IMR-90 (cell line): ENCODE data around the gene OR2V2. TPM values are rescaled to one million over a fixed set of nuclear protein-coding genes. Genes with fewer than 3 reads are reported as not detected.
A peak's percentile ranks its signal among the peaks of the same experiment; 100 is the strongest.

Source experiments
- ATAC-seq: fragments of 200-7000 bp; cut with Tn5 transposase; 2 replicates; pipeline ENCODE4 v1.9.1; 2020; ENCODE audit warnings: low read depth, mild to moderate bottlenecking, moderate library complexity
- BruUV-seq: library from RNA; stranded (reverse); fragments of 400-500 nt; replicated peaks from 2 replicates; lab custom pipeline; 2021; lab: Mats Ljungman, UMichigan
- CTCF ChIA-PET: fragments of 300-600 bp; formaldehyde crosslinking; extraction: SDS; loops from one replicate; lab custom pipeline; 2021; ENCODE audit warnings: antibody characterized with exemption; lab: Yijun Ruan, JAX
- POLR2A ChIA-PET: fragments of 300-600 bp; sonication (Branson Sonifier 250); formaldehyde crosslinking; loops from one replicate; lab custom pipeline; 2022; ENCODE audit warnings: antibody characterized with exemption; ENCODE audit not compliant: unreplicated experiment; lab: Charles Lee
- DNase-seq: peaks from one replicate; pipeline ENCODE4 v3.0.0; 2013
- H2AFZ ChIP-seq: replicated peaks from 2 replicates; pipeline ENCODE3; 2013; ENCODE audit warnings: low read length, mild to moderate bottlenecking; ENCODE audit not compliant: poor library complexity
- H2AK5ac ChIP-seq: 2 replicates; pipeline ENCODE4 v1.6.1; 2013; ENCODE audit warnings: low read depth, low read length, inconsistent platforms
- H2AK9ac ChIP-seq: replicated peaks from 2 replicates; pipeline ENCODE3; 2013; ENCODE audit warnings: mild to moderate bottlenecking, low read depth, low read length, moderate library complexity; ENCODE audit not compliant: poor library complexity
- H2BK120ac ChIP-seq: 2 replicates; pipeline ENCODE4 v1.6.1; 2013; ENCODE audit warnings: low read depth, low read length, inconsistent platforms
- H2BK15ac ChIP-seq: 3 replicates; pipeline ENCODE4 v1.6.1; 2013; ENCODE audit warnings: low read depth, low read length, inconsistent platforms
- H2BK20ac ChIP-seq: 2 replicates; pipeline ENCODE4 v1.6.1; 2013; ENCODE audit warnings: low read depth, mild to moderate bottlenecking, inconsistent platforms, low read length, moderate library complexity
- H2BK5ac ChIP-seq: 2 replicates; pipeline ENCODE4 v1.6.1; 2013; ENCODE audit warnings: mild to moderate bottlenecking, low read depth, low read length, inconsistent platforms; ENCODE audit not compliant: poor library complexity, severe bottlenecking
- H3K14ac ChIP-seq: replicated peaks from 2 replicates; pipeline ENCODE4 v1.6.1; 2013; ENCODE audit warnings: low read depth, low read length, inconsistent platforms
- H3K18ac ChIP-seq: 2 replicates; pipeline ENCODE4 v1.6.1; 2013; ENCODE audit warnings: low read depth, low read length, control low read depth
- H3K23ac ChIP-seq: 2 replicates; pipeline ENCODE4 v1.6.1; 2013; ENCODE audit warnings: low read depth, low read length, inconsistent platforms
- H3K27ac ChIP-seq: 2 replicates; pipeline ENCODE4 v1.5.1; 2013; ENCODE audit warnings: mild to moderate bottlenecking, control low read depth, low read length; ENCODE audit not compliant: insufficient read depth
- H3K27me3 ChIP-seq: 2 replicates; pipeline ENCODE4 v1.6.1; 2013; ENCODE audit warnings: low read length; ENCODE audit not compliant: control insufficient read depth, insufficient read depth
- H3K36me3 ChIP-seq: 2 replicates; pipeline ENCODE4 v1.6.1; 2013; ENCODE audit warnings: low read length, mixed read lengths; ENCODE audit not compliant: control insufficient read depth, insufficient read depth
- H3K4ac ChIP-seq: 2 replicates; pipeline ENCODE4 v1.6.1; 2013; ENCODE audit warnings: low read depth, low read length, inconsistent platforms
- H3K4me1 ChIP-seq: 2 replicates; pipeline ENCODE4 v1.6.1; 2013; ENCODE audit warnings: low read length, mixed read lengths; ENCODE audit not compliant: control insufficient read depth, insufficient read depth
- H3K4me2 ChIP-seq: 2 replicates; pipeline ENCODE4 v1.6.1; 2013; ENCODE audit warnings: low read depth, mild to moderate bottlenecking, control low read depth, low read length, moderate library complexity
- H3K4me3 ChIP-seq: 2 replicates; pipeline ENCODE4 v1.5.1; 2013; ENCODE audit warnings: low read depth, mild to moderate bottlenecking, control low read depth, low read length, moderate library complexity; ENCODE audit not compliant: insufficient read depth
- H3K56ac ChIP-seq: 2 replicates; pipeline ENCODE4 v1.6.1; 2013; ENCODE audit warnings: low read length, inconsistent platforms; ENCODE audit not compliant: insufficient read depth; ENCODE audit errors: extremely low read depth
- H3K79me1 ChIP-seq, 2 experiments: 2 replicates each; pipeline ENCODE4 v1.6.1; 2013; ENCODE audit warnings: low read length in 2 of 2, inconsistent platforms in 1 of 2, low read depth in 1 of 2
- H3K9ac ChIP-seq: 2 replicates; pipeline ENCODE4 v1.6.1; 2013; ENCODE audit warnings: low read depth, low read length, control low read depth
- H3K9me1 ChIP-seq: 2 replicates; pipeline ENCODE4 v1.6.1; 2013; ENCODE audit warnings: low read length, inconsistent platforms; ENCODE audit not compliant: insufficient read depth
- H3K9me3 ChIP-seq: 2 replicates; pipeline ENCODE4 v1.6.1; 2013; ENCODE audit warnings: low read length; ENCODE audit not compliant: control insufficient read depth, insufficient read depth
- H4K20me1 ChIP-seq: 2 replicates; pipeline ENCODE4 v1.6.1; 2013; ENCODE audit warnings: low read length, inconsistent platforms; ENCODE audit not compliant: insufficient read depth
- H4K5ac ChIP-seq: 2 replicates; pipeline ENCODE4 v1.6.1; 2013; ENCODE audit warnings: mild to moderate bottlenecking, low read depth, low read length, control low read depth
- H4K8ac ChIP-seq, 2 experiments: 2 replicates each; pipeline ENCODE4 v1.6.1; 2013; ENCODE audit warnings: low read depth in 2 of 2, low read length in 2 of 2, control low read depth in 1 of 2, inconsistent platforms in 1 of 2
- H4K91ac ChIP-seq: 2 replicates; pipeline ENCODE4 v1.6.1; 2013; ENCODE audit warnings: low read depth, low read length, inconsistent platforms; ENCODE audit not compliant: insufficient read depth
- MAFK ChIP-seq: IDR thresholded peaks from 2 replicates; pipeline ENCODE4 v1.6.1; 2012; ENCODE audit warnings: low read depth, low read length, improper control_type of control experiment
- RCOR1 ChIP-seq: IDR thresholded peaks from 2 replicates; pipeline ENCODE4 v1.6.1; 2012; ENCODE audit warnings: mild to moderate bottlenecking, low read length, improper control_type of control experiment; ENCODE audit not compliant: insufficient replicate concordance
- SMC3 ChIP-seq: fragments of 150-350 bp; IDR thresholded peaks from 2 replicates; pipeline ENCODE4 v1.6.1; 2016; ENCODE audit warnings: low read depth, mild to moderate bottlenecking, antibody characterized with exemption, low read length, moderate library complexity
- WGBS, 2 experiments: methylation state at CpG; one replicate each; pipeline versions ENCODE4 v1.1.5 to v1.1.7; 2013; ENCODE audit warnings: missing lambda C conversion rate in 2 of 2; ENCODE audit not compliant: insufficient read length in 1 of 2; ENCODE audit errors: extremely low coverage in 2 of 2; 5-methylcytosine and 5-hydroxymethylcytosine counted together
- dilution Hi-C: fragments of 300-500 bp; cut with HindIII; formaldehyde crosslinking; loops from one replicate; pipeline ENCODE4 v1.14.3; 2018; ENCODE audit warnings: low sequenced_read_pairs; ENCODE audit not compliant: unreplicated experiment
- in situ Hi-C: fragments of 300-500 bp; cut with MboI; formaldehyde crosslinking; loops from 3 replicates; pipeline ENCODE4 v1.14.3; 2019; ENCODE audit warnings: low sequenced_read_pairs, inconsistent platforms, mixed read lengths
- intact Hi-C: fragments of 100-400 bp; cut with micrococcal nuclease; formaldehyde crosslinking; loops from 2 replicates; pipeline ENCODE4 v1.10.0; 2022
- polyA plus RNA-seq, 3 experiments: library from polyadenylated mRNA; depleted of rRNA; stranded (reverse); fragments of >200 nt; gene quantifications; 2 replicates each; pipeline ENCODE4 v1.2.3, GENCODE V29; 2012; ENCODE audit warnings: low replicate concordance in 1 of 3
- total RNA-seq: library from RNA; depleted of rRNA; stranded (reverse); fragments of >200 nt; gene quantifications from 2 replicates; pipeline ENCODE4 v1.2.3, GENCODE V29; 2012

Gene OR2V2
- total and polyA plus RNA-seq, 2 of the 4 experiments (the other 2 are of a cell fraction): not detected

GRCh38 chr5:181152406-181152805 lies 5.0 kb downstream of the OR2V2 start:
- intact Hi-C loops: no loop called here
- ATAC-seq (no peak), DNase-seq (peak; percentile 72)
- H3K4ac ChIP-seq: no peak overlapping the region
- H3K18ac ChIP-seq: no peak overlapping the region
- H4K91ac ChIP-seq: no peak overlapping the region
- WGBS, 2 experiments: no CpG with 5 or more reads among the region's 9 CpGs
- H4K8ac ChIP-seq: peak overlapping the region in 1 of 2 experiments; percentile 56; a peak in 1 of 4 replicates
- CTCF ChIA-PET: no interaction called here
- BruUV-seq: no TSS peak
- POLR2A ChIA-PET: no interaction called here
- no peak overlapping the region for H2BK120ac ChIP-seq
- H2AFZ ChIP-seq: peak overlapping the region; percentile 74
- no peak overlapping the region for H2BK5ac ChIP-seq
- no peaks in the 10 kb centered on the region for H3K36me3 ChIP-seq
- no peaks in the 10 kb centered on the region for H3K9me1 ChIP-seq
- no peak overlapping the region for H3K4me2 ChIP-seq
- no peaks in the 10 kb centered on the region for H4K20me1 ChIP-seq
- no peaks in the 10 kb centered on the region for H3K79me1 ChIP-seq
- H3K27ac ChIP-seq: no peak overlapping the region
- H3K9ac ChIP-seq: no peak overlapping the region
- no peak overlapping the region for H4K5ac ChIP-seq
- H3K9me3 ChIP-seq: no peaks in the 10 kb centered on the region
- peak overlapping the region; percentile 34 for H2AK9ac ChIP-seq
- no peak overlapping the region for H3K23ac ChIP-seq
- no peak overlapping the region for H3K4me3 ChIP-seq
- no peak overlapping the region for H3K56ac ChIP-seq
- H3K27me3 ChIP-seq: peaks cover 4% of the 10 kb centered on the region
- H2AK5ac ChIP-seq: no peak overlapping the region
- H2BK15ac ChIP-seq: no peak overlapping the region
- TF ChIP-seq RCOR1: no peak
- TF ChIP-seq MAFK: no peak
- TF ChIP-seq SMC3: no peak
- no peaks in the 10 kb centered on the region; the same call in 1 of the 2 replicates for H3K4me1 ChIP-seq
- H3K14ac ChIP-seq: no peak overlapping the region
- dilution Hi-C loops: no loop called here
- in situ Hi-C loops: loop anchor here (5.0 to 10.0 kb wide), 2 partner anchors 278 to 370 kb away; no protein-coding TSS in a partner anchor
- H2BK20ac ChIP-seq: no peak overlapping the region; the same call in 1 of the 2 replicates
